Glutamatergic neuron (in vitro differentiated cells): ENCODE data around the gene ATP13A3. TPM values are rescaled to one million over a fixed set of nuclear protein-coding genes. Genes with fewer than 3 reads are reported as not detected.

Source experiments
- DNase-seq: peaks from one replicate; pipeline ENCODE4 v3.0.0; 2022
- H3K27ac Mint-ChIP-seq: one replicate; pipeline ENCODE4 v1.8.0; 2020; ENCODE audit warnings: mild to moderate bottlenecking, mixed read lengths, inconsistent platforms; ENCODE audit not compliant: unreplicated experiment
- H3K27me3 Mint-ChIP-seq: one replicate; pipeline ENCODE4 v1.8.0; 2020; ENCODE audit warnings: mild to moderate bottlenecking, moderate library complexity, mixed read lengths, inconsistent platforms; ENCODE audit not compliant: unreplicated experiment
- H3K36me3 Mint-ChIP-seq: one replicate; pipeline ENCODE4 v1.8.0; 2020; ENCODE audit warnings: mild to moderate bottlenecking, mixed read lengths, inconsistent platforms; ENCODE audit not compliant: unreplicated experiment
- H3K4me1 Mint-ChIP-seq: one replicate; pipeline ENCODE4 v1.8.0; 2020; ENCODE audit warnings: mild to moderate bottlenecking, low read depth, mixed read lengths, inconsistent platforms; ENCODE audit not compliant: unreplicated experiment
- H3K4me3 Mint-ChIP-seq: one replicate; pipeline ENCODE4 v1.8.0; 2020; ENCODE audit warnings: mild to moderate bottlenecking, mixed read lengths, inconsistent platforms; ENCODE audit not compliant: unreplicated experiment
- H3K9me3 Mint-ChIP-seq: one replicate; pipeline ENCODE4 v1.8.0; 2020; ENCODE audit warnings: mild to moderate bottlenecking, moderate library complexity, mixed read lengths, inconsistent platforms; ENCODE audit not compliant: unreplicated experiment
- total RNA-seq: library from RNA; stranded (reverse); fragmentation: NEBNext Ultra II Directional; extraction: Animal tissue kit (Norgen Biotek cat#: 25700); gene quantifications from one replicate; pipeline ENCODE4 v1.2.1, GENCODE V29; 2021; ENCODE audit not compliant: unreplicated experiment
- TF ChIP-seq, protein P1 (sequence below): fragments of 200-600 bp; sonication (generic); IDR thresholded peaks from one replicate; pipeline ENCODE4 v1.5.0; 2021; ENCODE audit not compliant: partially characterized antibody, unreplicated experiment

The ATP13A3 gene
- total RNA-seq, 1 donor from 2014 or later: 41.6 TPM

GRCh38 chr3:194386066-194386465 lies 100.7 kb downstream of the ATP13A3 start:
- TF ChIP-seq, protein P1, sequence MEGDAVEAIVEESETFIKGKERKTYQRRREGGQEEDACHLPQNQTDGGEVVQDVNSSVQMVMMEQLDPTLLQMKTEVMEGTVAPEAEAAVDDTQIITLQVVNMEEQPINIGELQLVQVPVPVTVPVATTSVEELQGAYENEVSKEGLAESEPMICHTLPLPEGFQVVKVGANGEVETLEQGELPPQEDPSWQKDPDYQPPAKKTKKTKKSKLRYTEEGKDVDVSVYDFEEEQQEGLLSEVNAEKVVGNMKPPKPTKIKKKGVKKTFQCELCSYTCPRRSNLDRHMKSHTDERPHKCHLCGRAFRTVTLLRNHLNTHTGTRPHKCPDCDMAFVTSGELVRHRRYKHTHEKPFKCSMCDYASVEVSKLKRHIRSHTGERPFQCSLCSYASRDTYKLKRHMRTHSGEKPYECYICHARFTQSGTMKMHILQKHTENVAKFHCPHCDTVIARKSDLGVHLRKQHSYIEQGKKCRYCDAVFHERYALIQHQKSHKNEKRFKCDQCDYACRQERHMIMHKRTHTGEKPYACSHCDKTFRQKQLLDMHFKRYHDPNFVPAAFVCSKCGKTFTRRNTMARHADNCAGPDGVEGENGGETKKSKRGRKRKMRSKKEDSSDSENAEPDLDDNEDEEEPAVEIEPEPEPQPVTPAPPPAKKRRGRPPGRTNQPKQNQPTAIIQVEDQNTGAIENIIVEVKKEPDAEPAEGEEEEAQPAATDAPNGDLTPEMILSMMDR: no peak
- H3K27ac Mint-ChIP-seq: no peak overlapping the region
- peaks cover 8% of the 10 kb centered on the region for H3K27me3 Mint-ChIP-seq
- peaks cover 4% of the 10 kb centered on the region for H3K4me1 Mint-ChIP-seq
- peaks cover 6% of the 10 kb centered on the region for H3K9me3 Mint-ChIP-seq
- DNase-seq: no peak
- H3K36me3 Mint-ChIP-seq: peaks cover 13% of the 10 kb centered on the region
- no peak overlapping the region for H3K4me3 Mint-ChIP-seq

- H3K9me3 Mint-ChIP-seq: no peaks in the 10 kb centered on the region
- TF ChIP-seq, protein P1: no peak
- H3K36me3 Mint-ChIP-seq: no peaks in the 10 kb centered on the region
- peaks cover 9% of the 10 kb centered on the region for H3K4me1 Mint-ChIP-seq
- H3K27ac Mint-ChIP-seq: no peak overlapping the region
- no peak for DNase-seq
- peaks cover 8% of the 10 kb centered on the region for H3K27me3 Mint-ChIP-seq
- H3K4me3 Mint-ChIP-seq: no peak overlapping the region
These were observed 102.2 kb downstream of the ATP13A3 start for GRCh38 chr3:194384569-194385001.

DNA sequence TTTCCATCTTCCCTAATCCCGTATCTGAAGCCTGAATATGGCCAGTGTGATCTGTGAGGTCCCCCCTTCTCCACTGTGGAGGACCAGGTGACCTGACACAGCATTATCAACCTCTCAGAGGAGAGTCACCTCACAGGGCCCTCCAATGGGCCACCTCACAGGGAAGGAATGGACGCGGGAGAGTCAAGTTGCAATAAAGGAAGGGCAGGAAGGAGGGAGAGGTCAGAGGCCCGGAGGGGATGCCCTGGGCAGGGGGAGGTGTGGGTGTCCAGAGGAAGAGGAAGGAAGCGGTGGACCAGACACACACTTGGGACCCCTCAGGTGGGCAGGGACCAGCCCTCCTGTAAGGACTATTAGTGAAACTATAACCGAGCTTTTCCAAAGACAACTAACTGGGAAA lies 102.6 kb downstream of the ATP13A3 start:
- no peak for DNase-seq
- TF ChIP-seq, protein P1: no peak
- no peak overlapping the region for H3K27ac Mint-ChIP-seq
- no peaks in the 10 kb centered on the region for H3K9me3 Mint-ChIP-seq
- H3K36me3 Mint-ChIP-seq: no peaks in the 10 kb centered on the region
- H3K27me3 Mint-ChIP-seq: peaks cover 8% of the 10 kb centered on the region
- H3K4me3 Mint-ChIP-seq: no peak overlapping the region
- peaks cover 9% of the 10 kb centered on the region for H3K4me1 Mint-ChIP-seq

GRCh38 chr3:194383276-194383940 lies 103.4 kb downstream of the ATP13A3 start:
- Mint-ChIP-seq H3K27ac (no peak overlapping the region), H3K27me3 (peaks cover 8% of the 10 kb centered on the region)
- DNase-seq: no peak

DNA sequence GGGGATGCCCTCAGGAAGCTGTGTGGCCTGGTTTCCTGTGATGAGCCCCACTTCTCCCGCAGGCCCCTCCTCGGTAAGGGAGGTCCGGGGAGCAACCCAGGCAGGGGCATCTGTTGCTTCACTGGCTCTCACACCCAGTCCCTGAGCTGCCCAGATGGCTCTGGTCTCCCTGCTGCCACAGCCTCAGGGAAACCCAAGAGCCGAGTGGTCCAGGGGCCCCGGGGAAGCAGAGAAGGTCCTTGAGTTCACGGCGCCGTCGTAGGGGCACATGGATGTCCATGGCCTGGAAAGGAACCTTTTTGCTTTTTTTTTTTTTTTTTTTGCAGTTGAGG lies 103.9 kb downstream of the ATP13A3 start:
- H3K4me1 Mint-ChIP-seq: peaks cover 9% of the 10 kb centered on the region

More at GRCh38 chr3:194383276-194383940, 103.4 kb downstream of the ATP13A3 start:
- Mint-ChIP-seq H3K9me3 (no peaks in the 10 kb centered on the region), H3K4me1 (peaks cover 9% of the 10 kb centered on the region), H3K36me3 (no peaks in the 10 kb centered on the region), H3K4me3 (no peak overlapping the region)
- TF ChIP-seq, protein P1: no peak

More for the DNA sequence above, 103.9 kb downstream of the ATP13A3 start:
- H3K36me3 Mint-ChIP-seq: no peaks in the 10 kb centered on the region
- H3K27me3 Mint-ChIP-seq: peaks cover 8% of the 10 kb centered on the region
- TF ChIP-seq, protein P1: no peak
- H3K27ac Mint-ChIP-seq: no peak overlapping the region
- no peak overlapping the region for H3K4me3 Mint-ChIP-seq
- DNase-seq: no peak
- no peaks in the 10 kb centered on the region for H3K9me3 Mint-ChIP-seq
